Sigmoid colon (tissue), 4 donors: ENCODE measurements around the gene ING1.

Experiments
- CTCF ChIP-seq, 4 experiments: fragments of 450-650 bp in 3 of 4; fragments of 200-600 bp in 1 of 4; IDR thresholded peaks; one replicate each; pipeline ENCODE4 v1.5.1; 2016 to 2019; ENCODE audit warnings: antibody characterized with exemption in 4 of 4, mild to moderate bottlenecking in 3 of 4, moderate library complexity in 2 of 4
- POLR2A ChIP-seq, 2 donors: fragments of 450-650 bp; IDR thresholded peaks; one replicate each; pipeline ENCODE4 v1.6.1; 2016; ENCODE audit warnings: antibody characterized with exemption in 2 of 2, mild to moderate bottlenecking in 2 of 2, moderate library complexity in 2 of 2
- POLR2AphosphoS5 ChIP-seq, 4 donors: sonication (generic); formaldehyde crosslinking; IDR thresholded peaks; one replicate each; pipeline ENCODE4 v1.6.1; 2017; ENCODE audit warnings: antibody characterized with exemption in 4 of 4

GRCh38 chr13:110771194-110771593 is 57.7 kb downstream of the ING1 start:
- TF ChIP-seq POLR2AphosphoS5 (IDR thresholded peaks at IDR 0.05) (no peak), POLR2A (IDR thresholded peaks at IDR 0.05) (no peak), CTCF (IDR thresholded peaks at IDR 0.05) (no peak)
